AG04449 (cell line): ENCODE measurements around the gene CD48.
"Not testable (repeated sequence)": the region's sequence is repeated elsewhere in the genome, so short reads cannot be mapped to it uniquely, and the experiment has no call there.

ENCODE experiments used
- CTCF ChIA-PET: fragments of 350-600 bp; formaldehyde crosslinking; extraction: SDS; loops from one replicate; lab custom pipeline; 2021; ENCODE audit warnings: antibody characterized with exemption; lab: Yijun Ruan, JAX
- POLR2A ChIA-PET: fragments of 400-600, 350-600 bp; formaldehyde crosslinking; extraction: SDS; loops from one replicate; lab custom pipeline; 2020; ENCODE audit warnings: antibody characterized with exemption, inconsistent platforms; lab: Yijun Ruan, JAX
- DNase-seq: peaks from one replicate; pipeline ENCODE4 v3.0.0-alpha.2; 2010; ENCODE audit warnings: low read depth, low spot score
- H3K4me3 ChIP-seq: 2 replicates; pipeline ENCODE4 v1.5.1; 2011; ENCODE audit warnings: low read depth, mild to moderate bottlenecking, control low read depth, low read length
- CTCF ChIP-seq: IDR thresholded peaks from one replicate; pipeline ENCODE4 v1.5.1; 2011; ENCODE audit warnings: mild to moderate bottlenecking, moderate library complexity, low read length, control low read depth, inconsistent platforms; ENCODE audit not compliant: insufficient read depth; ENCODE audit errors: missing control alignments

Gene CD48

GRCh38 chr1:160718210-160718609 is 6.6 kb upstream of the CD48 start:
- ChIA-PET CTCF (no interaction called here), POLR2A (no interaction called here)
- H3K4me3 ChIP-seq = no peak overlapping the region
- no peak for TF ChIP-seq CTCF
- no peak for DNase-seq

- no peak overlapping the region for H3K4me3 ChIP-seq
- POLR2A ChIA-PET = no interaction called here
- DNase-seq = no peak
- CTCF ChIA-PET = no interaction called here
- TF ChIP-seq CTCF = no peak
These were observed 5.7 kb upstream of the CD48 start for GRCh38 chr1:160717306-160717705.

- DNase-seq = no peak
- TF ChIP-seq CTCF = no peak
- H3K4me3 ChIP-seq = no peak overlapping the region
- ChIA-PET POLR2A (no interaction called here), CTCF (interaction anchor here (0.8 kb wide), 1 partner anchor 41 kb away, joined by 3 read pairs; no protein-coding TSS in a partner anchor)
These were observed 4.4 kb upstream of the CD48 start for GRCh38 chr1:160716013-160716412.

- CTCF ChIA-PET = interaction anchor here (1.2 kb wide), 1 partner anchor 13 kb away, joined by 3 read pairs; no protein-coding TSS in a partner anchor
- POLR2A ChIA-PET = not testable (repeated sequence)
These were observed 2.5 kb upstream of the CD48 start for GRCh38 chr1:160714034-160714648.

GRCh38 chr1:160713161-160713560 is 1.5 kb upstream of the CD48 start:
- ChIA-PET POLR2A (no interaction called here), CTCF (no interaction called here)
- no peak for DNase-seq
- no peak for TF ChIP-seq CTCF
- H3K4me3 ChIP-seq = no peak overlapping the region

More at GRCh38 chr1:160714034-160714648, 2.5 kb upstream of the CD48 start:
- DNase-seq, H3K4me3 ChIP-seq: not testable (repeated sequence)

GRCh38 chr1:160712525-160713080 is 981 bp upstream of the CD48 start:
- DNase-seq, POLR2A ChIA-PET, H3K4me3 ChIP-seq, CTCF ChIA-PET: not testable (repeated sequence)

- no peak for TF ChIP-seq CTCF
- POLR2A ChIA-PET = no interaction called here
- CTCF ChIA-PET = no interaction called here
- no peak for DNase-seq
- no peak overlapping the region for H3K4me3 ChIP-seq
These were observed 383 bp downstream of the CD48 start for GRCh38 chr1:160711276-160711601.
